ENCODE data around the gene MZF1. TPM values are rescaled to one million over a fixed set of nuclear protein-coding genes. Genes with fewer than 3 reads are reported as not detected.
A peak's percentile ranks its signal among the peaks of the same experiment; 100 is the strongest.

The MZF1 gene
- polyA plus RNA-seq, 3 donors = 20.9 to 22.9 (median 21.3) TPM

DNA sequence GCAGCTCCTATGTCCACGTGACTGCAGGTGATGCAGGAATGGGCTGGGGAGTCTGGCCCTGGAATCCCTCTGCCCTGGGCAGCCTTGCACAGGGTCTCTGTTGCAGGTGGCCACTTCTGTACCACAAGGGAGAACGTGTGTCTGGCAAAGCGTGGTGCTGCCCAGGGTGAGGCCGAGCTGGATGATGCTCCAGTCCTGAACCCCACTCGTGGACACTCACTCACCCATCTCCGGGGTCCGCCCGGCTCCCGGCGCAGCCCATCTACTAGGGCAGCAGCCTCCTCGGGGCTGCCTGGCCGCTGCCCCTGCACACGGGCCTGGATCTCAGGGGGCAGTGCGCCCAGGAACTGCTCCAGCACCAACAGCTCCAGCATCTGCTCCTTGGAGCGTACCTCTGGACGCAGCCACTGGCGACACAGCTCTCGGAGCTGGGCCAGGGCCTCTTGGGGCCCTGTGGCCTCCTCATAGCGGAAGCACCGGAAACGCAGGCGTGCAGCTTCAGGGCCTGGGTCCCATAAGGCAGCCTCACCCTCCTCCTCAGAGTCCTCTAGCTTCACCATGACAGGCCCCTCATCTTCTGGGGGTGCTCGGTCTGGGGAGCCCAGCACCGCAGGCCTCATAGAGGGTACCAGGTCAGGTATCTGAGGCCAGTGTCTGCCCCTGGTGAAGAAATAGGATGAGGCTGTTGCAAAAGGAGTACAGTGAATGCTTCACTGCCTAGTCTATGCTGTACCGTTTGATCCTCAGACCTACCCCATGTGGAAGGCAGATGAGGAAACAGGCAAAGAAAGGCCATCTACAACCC is 2.2 kb downstream of the MZF1 start:
- no peak for DNase-seq (ENCODE audit: low read depth in 3 of 3, low spot score in 2 of 3)

DNA sequence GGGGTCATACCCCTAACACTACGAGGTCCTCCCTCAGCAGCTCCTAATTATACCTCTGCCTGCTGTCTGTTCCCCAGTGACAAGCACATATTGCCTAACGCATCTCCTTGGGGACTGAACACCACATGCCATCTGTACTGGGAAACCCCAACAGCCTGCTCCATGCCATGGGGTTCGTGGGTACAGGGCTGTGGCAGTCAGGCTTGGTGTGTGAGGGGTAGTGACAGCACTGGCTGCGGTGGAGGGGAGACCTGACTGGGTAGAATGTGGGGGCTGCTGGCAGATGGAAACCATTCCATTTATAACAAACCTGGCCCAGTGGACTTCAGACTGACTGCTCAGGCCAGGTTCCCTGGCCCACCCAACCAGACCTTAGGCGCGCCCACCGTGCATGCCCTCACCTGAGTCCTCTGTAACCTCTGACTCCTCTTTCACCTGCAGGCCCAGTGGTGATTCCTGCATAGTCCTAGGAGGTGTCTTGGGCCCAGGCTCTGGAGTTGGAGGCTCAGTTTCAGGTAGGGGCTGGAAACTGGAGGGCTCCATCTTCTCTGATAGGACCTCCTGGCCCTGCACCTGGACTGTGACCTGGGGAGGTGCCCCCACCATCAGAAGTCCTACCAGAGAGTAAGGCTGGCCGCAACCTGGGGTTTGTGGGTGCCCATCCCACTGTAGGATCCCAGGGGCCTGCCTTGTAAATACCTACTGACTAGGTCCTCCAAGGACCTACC is 3.0 kb downstream of the MZF1 start:
- no peak for DNase-seq (ENCODE audit: low read depth in 3 of 3, low spot score in 2 of 3)

DNA sequence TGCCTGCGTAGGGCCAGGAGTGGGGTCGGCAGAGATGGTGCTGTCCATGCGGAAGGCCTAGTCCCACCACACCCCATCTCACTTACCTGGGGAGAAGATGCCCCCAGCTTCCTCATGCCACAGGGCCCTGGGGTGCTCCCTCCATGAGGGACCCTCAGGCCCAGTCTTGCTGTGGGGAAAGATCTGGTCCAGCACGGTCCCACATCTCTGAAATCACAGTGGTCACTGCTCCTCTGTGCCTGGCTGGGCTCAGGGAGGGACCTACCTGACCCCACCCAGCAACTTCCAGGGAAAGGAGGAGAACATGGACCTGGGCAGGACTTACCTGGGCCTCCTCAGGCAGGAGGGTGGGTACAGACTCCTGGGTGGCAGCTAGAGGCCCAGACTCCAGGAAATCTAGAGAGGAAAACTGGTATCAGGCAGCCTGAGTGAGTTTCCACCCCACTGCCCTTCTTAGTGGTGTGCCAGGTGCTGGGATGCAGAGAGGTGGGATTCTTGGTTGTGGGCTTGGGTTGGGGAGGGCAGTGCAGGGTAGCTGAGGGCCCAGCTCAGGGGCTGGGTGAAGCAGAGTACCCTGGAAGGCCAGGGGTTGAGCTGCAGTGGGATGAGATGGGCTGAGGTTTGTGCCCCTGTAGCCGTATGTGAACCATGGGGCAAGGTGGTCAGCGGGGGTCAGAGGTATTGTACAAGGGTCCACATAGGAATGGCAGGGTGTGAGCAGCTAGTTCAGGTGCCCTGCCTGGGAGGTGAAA is 3.8 kb downstream of the MZF1 start:
- no peak for DNase-seq (ENCODE audit: low read depth in 3 of 3, low spot score in 2 of 3)

DNA sequence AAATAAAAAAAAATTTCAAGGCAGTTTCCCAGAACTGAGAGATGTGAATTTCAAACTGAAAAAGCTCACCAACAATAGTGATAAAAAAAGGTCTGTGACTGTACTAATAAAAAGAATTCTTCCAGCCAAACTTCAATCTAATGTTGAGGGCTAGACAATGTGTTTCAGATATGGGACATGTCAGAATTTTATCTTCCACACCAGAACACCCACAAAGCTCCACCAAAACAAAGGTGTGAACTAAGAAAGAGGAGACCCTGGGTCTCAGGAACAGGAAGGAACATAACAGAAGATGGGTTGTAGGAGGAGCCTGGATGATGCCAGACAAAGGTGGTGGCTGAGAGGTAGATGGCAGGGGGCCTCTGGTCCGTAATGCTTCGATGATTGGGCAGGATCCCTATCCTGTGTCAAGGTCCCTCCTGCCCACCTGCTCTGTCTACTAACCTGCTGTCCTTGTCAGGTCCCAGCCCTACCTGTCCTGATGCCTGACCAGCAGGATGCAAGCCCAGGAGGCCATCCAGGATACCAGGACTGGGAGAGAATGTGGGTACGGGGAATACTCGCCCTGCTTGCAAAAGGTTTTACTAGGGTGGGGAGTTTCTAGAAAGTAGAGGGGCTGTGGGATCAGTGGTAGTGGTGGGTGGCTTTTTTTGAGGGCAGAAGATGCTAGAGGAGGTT is 4.5 kb downstream of the MZF1 start:
- no peak for DNase-seq (ENCODE audit: low read depth in 3 of 3, low spot score in 2 of 3)

DNA sequence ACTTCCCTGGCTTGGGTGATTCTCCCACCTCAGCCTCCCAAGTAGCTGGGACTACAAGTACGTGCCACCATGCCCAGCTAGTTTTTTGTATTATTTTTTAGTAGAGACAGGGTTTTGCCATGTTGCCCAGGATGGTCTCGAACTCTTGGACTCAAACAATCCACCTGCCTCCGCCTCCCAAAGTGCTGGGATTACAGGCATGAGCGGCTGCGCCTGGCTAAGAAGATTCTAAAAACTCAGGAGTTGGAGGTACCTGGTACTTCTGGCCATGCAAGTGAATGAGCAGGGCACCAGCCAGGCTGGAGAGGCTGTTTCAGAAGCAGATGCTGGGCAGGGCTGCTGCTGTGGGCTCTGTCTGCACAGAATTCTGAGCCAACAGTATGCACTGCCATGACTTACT is 6.1 kb downstream of the MZF1 start:
- no peak for DNase-seq (ENCODE audit: low read depth in 3 of 3, low spot score in 2 of 3)

DNA sequence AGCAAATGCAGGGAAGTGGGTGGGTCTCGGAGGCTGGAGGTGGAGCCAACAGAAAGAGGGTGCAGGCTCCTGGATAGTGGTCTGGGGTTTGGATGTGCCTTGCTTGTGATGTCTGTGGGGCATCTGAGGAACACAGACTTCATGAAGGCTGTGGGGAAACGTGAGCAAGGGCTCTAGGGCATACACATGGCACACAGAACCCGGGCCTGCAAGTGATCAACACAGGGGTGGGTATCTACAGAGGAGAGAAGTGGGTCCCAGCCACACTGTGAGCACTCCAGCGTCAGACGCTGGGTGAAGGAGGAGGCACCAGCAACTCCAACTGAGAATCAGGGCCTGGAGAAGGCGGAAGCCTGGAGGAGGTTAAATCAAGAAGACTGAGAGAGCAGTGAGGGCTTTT is 9.3 kb downstream of the MZF1 start:
- no peak for DNase-seq (ENCODE audit: low read depth in 3 of 3, low spot score in 2 of 3)

DNA sequence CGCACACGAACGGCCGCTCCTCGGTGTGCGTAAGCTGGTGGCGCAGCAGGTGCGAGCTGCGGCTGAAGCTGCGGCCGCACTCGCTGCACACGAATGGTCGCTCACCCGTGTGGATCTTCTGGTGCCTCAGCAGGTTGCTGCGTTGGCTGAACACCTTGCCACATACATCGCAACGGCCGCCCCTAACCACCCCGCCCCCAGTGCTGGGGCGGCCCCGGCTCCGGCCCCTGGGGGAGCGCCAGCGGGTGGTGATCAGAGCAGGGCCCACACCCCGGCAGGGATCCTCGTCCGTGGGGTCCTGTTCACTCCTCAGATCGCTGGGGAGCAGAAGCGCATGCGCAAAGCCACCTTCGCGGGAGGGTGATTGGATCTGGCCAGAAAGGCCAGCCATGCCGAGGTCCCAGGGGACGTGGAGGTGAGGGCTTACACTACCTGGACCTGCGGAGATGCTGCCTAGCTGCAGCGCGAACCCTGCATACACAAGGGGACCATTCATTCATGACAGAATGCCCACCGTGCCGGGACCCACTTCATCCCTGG is 10.0 kb downstream of the MZF1 start:
- DNase-seq (ENCODE audit: low read depth in 3 of 3, low spot score in 2 of 3) = no peak

DNA sequence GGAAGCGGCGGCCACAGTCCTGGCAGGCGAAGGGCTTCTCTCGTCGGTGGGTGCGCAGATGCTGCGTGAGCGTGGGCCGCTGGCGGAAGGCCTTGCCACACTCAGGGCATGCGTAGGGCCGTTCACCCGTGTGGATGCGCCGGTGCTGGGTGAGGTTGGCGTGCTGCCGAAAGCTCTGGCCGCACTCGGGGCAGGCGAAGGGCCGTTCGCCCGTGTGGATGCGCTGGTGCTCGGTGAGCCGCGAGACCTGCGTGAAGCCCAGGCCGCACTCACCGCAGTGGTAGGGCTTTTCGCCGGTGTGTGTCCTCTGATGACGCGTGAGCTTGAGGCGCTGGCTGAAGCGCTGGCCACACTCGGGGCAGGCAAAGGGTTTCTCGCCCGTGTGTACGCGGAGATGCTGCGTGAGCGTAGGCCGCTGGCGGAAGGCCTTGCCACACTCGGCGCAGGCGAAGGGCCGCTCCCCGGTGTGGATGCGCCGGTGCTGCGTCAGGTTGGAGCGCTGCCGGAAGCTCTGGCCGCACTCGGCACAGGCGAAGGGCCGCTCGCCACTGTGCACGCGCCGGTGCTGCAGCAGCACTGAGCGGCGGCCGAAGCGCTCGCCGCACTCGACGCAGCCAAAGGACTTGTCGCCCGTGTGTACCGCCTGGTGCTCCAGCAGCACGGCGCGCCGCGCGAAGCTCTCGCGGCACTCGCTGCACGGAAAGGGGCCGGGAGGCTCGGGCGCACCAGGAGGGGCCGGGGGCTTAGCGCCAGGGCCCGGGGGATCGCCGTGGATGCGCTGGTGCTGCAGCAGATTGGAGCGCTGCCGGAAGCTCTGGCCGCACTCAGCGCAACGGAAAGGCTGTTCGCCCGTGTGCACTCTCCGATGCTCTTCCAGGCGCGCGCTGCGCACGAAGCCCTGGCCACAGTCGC is 10.8 kb downstream of the MZF1 start:
- no peak for DNase-seq (ENCODE audit: low read depth in 3 of 3, low spot score in 2 of 3)

DNA sequence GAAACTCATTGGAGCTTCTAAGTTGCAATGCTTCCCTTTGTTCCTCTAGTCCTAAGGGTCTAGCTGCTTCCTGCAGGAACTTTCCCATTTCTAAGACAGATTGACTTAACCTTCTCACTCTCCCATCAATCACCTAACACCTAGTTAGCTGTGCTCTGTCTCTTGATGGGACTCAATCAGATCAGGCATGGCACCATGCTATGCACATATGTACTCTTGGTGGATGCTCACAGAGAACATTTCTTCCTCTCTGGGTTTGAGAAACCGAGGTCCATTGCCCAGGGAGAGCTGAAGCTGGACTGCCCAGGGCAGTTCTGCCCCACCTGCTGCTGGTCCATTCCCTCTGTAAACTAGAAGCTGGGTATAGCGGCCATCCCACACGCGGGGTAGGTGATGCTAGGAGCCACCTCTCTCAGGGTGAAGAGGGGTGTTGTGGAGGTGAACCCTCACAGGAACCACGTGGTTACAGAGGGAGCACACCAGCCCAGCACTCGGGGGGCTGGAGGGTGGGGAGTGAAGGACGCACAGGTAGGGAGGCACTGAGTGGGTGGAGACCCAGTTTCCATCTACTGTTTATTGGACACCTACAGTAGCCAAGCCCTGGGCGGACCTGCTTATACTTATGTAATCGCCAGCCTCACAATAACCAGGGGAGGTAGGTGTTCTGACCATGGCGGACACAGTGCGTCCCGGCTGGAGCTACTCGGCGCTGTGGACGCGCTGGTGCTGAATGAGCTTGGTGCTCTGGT is 11.6 kb downstream of the MZF1 start:
- DNase-seq (ENCODE audit: low read depth in 3 of 3, low spot score in 2 of 3) = no peak

DNA sequence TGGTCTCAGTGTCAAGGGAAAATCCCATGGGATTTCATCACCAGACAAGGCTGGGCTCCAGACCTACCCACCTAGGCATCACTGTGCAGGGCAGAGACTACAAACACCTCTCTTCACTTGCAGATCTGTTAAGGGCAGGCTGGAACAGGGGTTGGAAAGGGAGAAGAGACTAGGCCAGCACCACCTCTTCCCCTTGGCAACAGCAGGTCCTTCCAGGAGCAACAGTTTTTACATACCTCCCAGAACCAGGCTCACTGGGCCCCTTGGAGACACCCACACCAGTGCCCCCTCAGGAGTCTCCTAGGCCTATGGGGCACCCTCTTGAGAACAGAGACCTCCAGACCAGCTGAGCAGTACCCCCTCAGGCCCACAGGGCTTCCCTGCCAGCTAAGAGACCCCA is 12.2 kb downstream of the MZF1 start:
- DNase-seq (ENCODE audit: low read depth in 3 of 3, low spot score in 2 of 3) = no peak

DNA sequence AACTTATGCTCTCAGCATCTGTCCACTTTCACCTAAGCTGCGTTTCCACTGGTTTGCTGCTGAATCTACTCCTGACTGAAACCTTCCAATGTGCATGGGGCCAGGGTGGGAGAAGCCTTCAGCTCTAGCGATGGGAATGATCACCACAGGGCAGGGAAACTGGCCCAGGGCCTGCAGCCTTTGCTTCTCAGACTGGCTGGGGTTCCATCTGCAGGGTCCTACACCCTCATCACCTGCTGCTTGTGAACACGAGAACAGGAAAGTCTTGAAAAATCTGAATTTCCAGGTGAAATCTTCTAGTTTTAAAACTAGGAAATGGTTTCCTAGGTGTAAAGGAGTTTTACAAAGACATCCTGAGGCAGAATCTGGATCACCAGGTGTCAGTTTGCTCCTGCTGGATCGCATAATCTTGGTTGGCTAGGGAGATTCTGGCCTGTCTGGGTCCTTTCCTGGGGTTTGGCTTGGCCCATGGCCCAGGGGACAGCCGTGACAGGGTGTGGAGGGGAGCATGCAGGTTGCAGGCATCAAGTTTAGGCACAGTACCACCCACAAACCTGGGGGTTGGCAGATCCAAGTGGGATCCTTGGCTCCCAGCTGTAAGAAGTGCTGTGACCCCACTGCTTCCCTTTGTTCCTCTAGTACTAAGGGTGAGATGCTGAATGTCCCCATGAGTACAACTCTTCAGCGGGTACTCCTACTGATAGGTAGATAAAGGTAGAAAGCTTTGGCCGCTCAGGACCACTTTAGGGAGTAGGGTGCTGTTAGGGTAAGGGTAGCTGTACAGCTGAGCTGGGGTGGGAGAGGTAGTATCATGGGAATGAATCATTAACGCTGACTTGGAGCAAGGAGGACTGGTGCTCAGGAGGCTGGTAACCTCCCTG is 12.9 kb downstream of the MZF1 start:
- DNase-seq (ENCODE audit: low read depth in 3 of 3, low spot score in 2 of 3) = no peak

DNA sequence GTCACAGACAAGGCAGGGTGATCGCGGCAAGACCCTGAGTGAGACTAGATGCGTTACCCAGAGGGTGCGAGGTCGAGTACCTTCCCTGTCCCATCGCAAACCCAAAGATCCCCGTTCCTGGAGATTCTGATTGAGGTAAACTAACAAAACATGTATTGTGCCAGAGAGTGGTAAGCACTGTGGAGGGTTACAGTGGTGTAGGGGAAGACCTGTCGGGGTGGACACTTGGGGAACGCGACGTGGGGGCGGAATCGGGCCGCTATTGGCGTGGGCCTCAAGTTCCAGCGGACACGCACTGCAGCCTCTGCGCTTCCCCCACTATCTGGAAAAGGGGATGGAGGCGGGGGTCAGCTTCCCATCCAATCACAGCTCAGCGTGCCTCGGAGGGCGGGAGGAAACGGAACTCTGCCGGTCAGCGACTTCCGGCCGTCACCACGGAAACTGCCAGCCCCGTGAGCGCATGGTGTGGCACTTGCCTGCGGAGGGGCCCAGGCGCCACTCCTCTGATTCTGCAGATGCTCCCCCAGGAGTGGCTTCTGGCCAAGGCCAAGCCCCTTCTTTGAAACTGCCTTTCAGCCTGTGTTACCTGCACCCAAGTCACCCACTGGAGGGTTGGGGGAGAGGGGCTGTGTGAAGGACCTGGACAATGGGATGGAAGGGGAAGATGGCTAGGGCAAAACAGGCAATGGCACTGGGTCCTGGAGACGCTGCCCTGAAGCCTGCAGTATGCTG is 13.7 kb downstream of the MZF1 start:
- peak in 2 of 3 donors; percentile 87 to 89 for DNase-seq (ENCODE audit: low read depth in 3 of 3, low spot score in 2 of 3)

DNA sequence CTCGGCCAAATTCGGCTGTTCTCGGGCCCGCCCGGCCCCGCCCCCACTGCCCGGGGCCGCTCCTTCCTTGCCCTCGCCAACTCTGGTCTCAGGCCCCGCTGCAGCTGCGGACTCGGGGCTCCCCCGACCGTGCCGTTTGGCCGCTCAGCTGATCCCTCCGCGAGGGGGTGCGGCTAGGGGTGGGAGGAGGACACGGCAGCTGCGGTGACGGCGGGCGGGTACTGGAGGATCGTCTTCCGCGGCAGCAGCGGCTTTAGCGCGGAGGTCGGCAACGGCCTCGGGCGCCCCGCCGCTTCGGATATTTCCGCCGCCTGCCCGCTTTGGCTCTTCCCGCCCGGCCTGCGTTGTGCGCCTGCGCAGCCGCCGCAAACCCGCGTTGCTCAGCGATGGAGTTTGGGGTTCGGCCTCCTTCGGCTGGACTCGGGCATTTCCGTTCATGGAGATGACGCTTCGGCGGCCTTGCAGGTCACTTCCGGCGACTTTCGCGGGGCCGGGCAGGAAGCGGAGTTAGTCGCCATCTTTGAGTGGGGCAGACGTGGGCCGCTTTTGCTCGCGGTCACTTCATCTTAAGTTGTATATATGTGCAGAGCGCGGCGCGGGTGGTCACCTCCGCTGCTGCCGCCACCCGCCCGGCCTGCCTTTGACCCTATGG is 14.4 kb downstream of the MZF1 start:
- peak; percentile 95 to 97 (median 96) for DNase-seq (ENCODE audit: low read depth in 3 of 3, low spot score in 2 of 3)

DNA sequence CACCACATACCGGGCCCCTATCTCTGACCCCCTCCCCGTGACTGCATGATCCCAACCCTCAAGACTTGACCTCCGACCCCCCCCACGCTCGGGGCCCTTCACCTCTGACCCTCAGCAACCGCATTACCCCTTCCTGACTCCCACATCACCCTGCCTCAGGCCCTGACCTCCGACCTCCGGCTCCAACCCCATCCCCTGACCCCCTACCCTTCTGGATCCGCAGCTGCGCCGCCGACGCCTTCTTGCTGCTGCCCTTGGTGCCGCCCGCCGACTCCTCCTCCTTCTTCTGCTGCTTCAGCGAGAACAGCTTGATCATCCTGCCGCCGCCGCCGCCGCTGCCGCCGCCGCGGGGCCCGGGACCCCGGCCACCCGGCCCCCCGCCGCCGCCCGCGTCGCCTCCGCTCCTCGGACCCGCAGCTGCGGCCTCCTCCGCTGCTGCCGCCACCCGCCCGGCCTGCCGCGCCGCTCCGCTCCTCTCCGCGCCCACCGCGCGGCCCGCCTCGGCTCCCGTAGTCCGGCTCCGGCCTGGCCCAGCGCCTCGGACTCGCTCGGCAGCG is 15.0 kb downstream of the MZF1 start, which contains the start of gene UBE2M:
UBE2M (minus strand) TSS at position 546 of the 557 bp plus-strand sequence; CDS start at position 316, 230 bp downstream.
- no peak for DNase-seq (ENCODE audit: low read depth in 3 of 3, low spot score in 2 of 3)

DNA sequence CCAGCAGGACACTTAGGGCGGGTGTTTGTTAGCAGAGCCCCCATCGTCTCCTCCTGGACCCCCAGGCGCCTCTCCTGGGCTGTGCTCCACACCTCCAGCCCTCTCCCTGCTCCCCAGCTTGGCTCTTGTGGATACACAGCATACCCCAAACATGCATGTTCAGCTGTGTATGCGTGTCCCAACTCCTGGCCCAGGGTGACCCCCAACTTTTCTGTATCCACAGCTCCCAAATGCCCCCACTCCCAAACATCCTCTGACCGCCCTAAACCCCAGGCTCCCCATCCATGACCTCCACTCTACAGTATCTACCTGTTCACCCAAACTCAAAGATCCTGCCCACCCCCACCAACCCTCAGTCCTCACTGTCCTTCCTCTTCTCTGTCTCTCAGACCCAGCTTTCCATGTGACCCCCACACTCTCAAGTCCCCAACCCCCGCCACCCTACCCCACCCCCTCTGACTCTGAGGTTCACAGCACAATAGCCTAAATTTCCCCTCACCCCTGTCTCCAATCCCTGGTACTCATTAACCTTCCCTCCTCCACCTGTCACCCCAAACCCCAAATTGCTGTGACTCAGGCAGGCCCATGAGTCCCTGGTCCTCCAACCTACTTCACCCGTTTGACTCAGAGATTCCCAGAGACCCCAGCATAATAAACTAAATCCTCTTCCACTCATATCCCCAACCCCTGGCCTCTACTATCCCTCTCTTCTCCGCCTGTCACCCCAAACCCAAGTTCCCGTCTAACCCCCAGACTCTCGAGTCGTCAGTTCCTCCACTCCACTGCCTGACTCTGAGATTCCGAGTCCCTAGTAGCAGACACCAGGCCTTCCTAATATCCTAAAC is 15.7 kb downstream of the MZF1 start:
- DNase-seq (ENCODE audit: low read depth in 3 of 3, low spot score in 2 of 3) = no peak

All from right renal cortex interstitium (tissue), 3 donors.